HG03025 (cell line): ENCODE results near the gene HSPA1L.
"Not testable (repeated sequence)": the region's sequence is repeated elsewhere in the genome, so short reads cannot be mapped to it uniquely, and the experiment has no call there.

Experiments
- ATAC-seq: cut with Tn5 transposase; IDR thresholded peaks from one replicate; pipeline ENCODE4 v1.9.1; 2021; ENCODE audit warnings: mild to moderate bottlenecking, moderate library complexity; ENCODE audit not compliant: unreplicated experiment, low FRiP score

Gene HSPA1L

GRCh38 chr6:31815025-31815838 is at the start of gene HSPA1L, which contains the start of gene HSPA1A:
TSS of gene HSPA1L (minus strand) at chr6:31815283. CDS start at chr6:31811972, 3,311 bp downstream.
TSS of gene HSPA1A (plus strand) at chr6:31815543. CDS start at chr6:31815757, 214 bp downstream.
- ATAC-seq, result no peak

- no peak for ATAC-seq
These were observed 49.7 kb upstream of the HSPA1L start for GRCh38 chr6:31864818-31865204.

- ATAC-seq, result not testable (repeated sequence)
These were observed 49.1 kb upstream of the HSPA1L start for GRCh38 chr6:31864123-31864562.

- ATAC-seq, result peak; percentile 83
These were observed 47.5 kb upstream of the HSPA1L start, which contains the start of gene NEU1 for GRCh38 chr6:31862344-31863235. TSS of gene NEU1 (minus strand) at chr6:31862821. CDS start at chr6:31862776, 45 bp downstream.

GRCh38 chr6:31861919-31862343 is 46.8 kb upstream of the HSPA1L start:
- no peak for ATAC-seq

GRCh38 chr6:31861150-31861549 is 46.1 kb upstream of the HSPA1L start:
- ATAC-seq, result no peak

- no peak for ATAC-seq
These were observed 45.3 kb upstream of the HSPA1L start for GRCh38 chr6:31860349-31860748.

- ATAC-seq, result no peak
These were observed 44.8 kb upstream of the HSPA1L start for GRCh38 chr6:31859923-31860322.

GRCh38 chr6:31858707-31859106 is 43.6 kb upstream of the HSPA1L start:
- no peak for ATAC-seq

GRCh38 chr6:31857774-31858173 is 42.7 kb upstream of the HSPA1L start:
- ATAC-seq, result not testable (repeated sequence)

- ATAC-seq, result not testable (repeated sequence)
These were observed 37.1 kb upstream of the HSPA1L start for GRCh38 chr6:31851980-31852718.

GRCh38 chr6:31851485-31851832 is 36.4 kb upstream of the HSPA1L start:
- no peak for ATAC-seq

GRCh38 chr6:31850765-31851484 is 35.8 kb upstream of the HSPA1L start:
- no peak for ATAC-seq

GRCh38 chr6:31847276-31847978 is 32.3 kb upstream of the HSPA1L start:
- ATAC-seq, result no peak

GRCh38 chr6:31844507-31844906 is 29.4 kb upstream of the HSPA1L start:
- ATAC-seq, result no peak

- ATAC-seq, result no peak
These were observed 27.0 kb upstream of the HSPA1L start for GRCh38 chr6:31842053-31842452.

GRCh38 chr6:31839779-31840126 is 24.7 kb upstream of the HSPA1L start:
- ATAC-seq, result not testable (repeated sequence)

- no peak for ATAC-seq
These were observed 23.9 kb upstream of the HSPA1L start for GRCh38 chr6:31838968-31839367.

GRCh38 chr6:31838114-31838553 is 23.1 kb upstream of the HSPA1L start:
- not testable (repeated sequence) for ATAC-seq
